ENCODE data around the gene SATB1.
"Not testable (repeated sequence)": the region's sequence is repeated elsewhere in the genome, so short reads cannot be mapped to it uniquely, and the experiment has no call there.

The SATB1 gene

GRCh38 chr3:18355832-18356231 is 69.3 kb downstream of the SATB1 start:
- no peak for DNase-seq (ENCODE audit: low read depth in 2 of 2, low spot score in 1 of 2)

DNA sequence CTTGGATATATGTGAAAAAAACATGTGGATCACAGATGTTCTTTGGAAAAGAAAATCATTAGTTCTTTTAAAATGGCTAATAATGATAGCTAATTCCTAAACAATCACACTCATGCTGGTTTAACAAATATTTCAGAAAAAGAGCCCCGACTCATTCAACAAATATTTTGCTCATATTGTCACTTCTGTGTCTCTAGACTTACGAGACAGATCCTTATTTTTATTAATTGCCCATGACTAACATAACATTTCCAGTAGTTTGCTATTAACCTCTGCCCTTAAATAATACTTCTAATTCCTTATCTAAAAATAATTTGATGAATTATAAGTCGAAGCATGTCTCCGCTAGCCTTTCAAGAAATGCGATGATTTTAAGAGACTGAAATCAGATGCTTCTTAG is 70.4 kb downstream of the SATB1 start:
- no peak for DNase-seq (ENCODE audit: low read depth in 2 of 2, low spot score in 1 of 2)

DNA sequence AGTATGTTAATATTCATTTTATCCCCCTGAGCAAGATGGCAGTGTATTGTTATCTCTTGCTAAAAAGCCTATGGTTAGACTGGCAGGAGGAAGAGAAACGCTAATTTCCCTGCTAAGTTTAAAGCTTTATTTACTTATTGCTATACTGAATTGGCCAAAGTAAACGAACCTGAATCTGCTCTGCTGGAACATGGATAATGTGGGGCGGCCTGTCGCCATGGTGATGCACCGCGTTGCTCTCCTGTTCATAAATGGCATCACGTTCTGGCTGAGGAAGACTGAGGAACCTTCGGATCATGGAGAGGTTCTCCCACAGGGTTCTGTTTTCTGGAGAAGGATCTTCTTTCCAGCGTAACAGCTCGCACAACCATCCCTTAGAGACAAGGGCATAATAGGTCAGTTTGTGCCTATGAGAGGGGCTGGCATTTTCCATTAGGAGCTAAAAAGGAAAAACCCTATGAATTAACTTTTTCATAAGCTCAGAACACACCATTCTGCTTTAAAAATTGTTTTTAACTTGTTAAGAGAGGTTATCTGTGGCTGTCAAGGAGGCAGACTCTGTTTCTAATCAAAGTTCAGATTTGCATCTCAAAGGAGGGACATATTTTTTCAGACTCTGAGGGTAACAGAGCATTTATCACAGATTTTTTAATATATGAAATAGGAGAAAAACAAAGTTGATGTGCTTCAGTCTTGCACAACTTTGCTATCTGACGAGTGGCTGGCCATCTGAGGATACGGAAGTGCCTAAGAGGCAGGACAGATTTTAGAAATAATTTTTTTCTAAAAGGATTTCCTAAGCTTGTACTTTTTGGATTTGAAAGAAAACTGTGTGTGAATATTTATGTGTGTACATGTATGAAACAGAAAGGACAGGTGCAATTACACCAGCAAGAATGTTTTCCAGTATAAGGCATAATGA is 73.1 kb downstream of the SATB1 start:
- DNase-seq (ENCODE audit: low read depth in 2 of 2, low spot score in 1 of 2): no peak

- no peak for DNase-seq (ENCODE audit: low read depth in 2 of 2, low spot score in 1 of 2)
Measured at GRCh38 chr3:18351069-18351628, 74.0 kb downstream of the SATB1 start.

- DNase-seq (ENCODE audit: low read depth in 2 of 2, low spot score in 1 of 2): no peak
Measured at GRCh38 chr3:18349197-18349798, 75.8 kb downstream of the SATB1 start.

DNA sequence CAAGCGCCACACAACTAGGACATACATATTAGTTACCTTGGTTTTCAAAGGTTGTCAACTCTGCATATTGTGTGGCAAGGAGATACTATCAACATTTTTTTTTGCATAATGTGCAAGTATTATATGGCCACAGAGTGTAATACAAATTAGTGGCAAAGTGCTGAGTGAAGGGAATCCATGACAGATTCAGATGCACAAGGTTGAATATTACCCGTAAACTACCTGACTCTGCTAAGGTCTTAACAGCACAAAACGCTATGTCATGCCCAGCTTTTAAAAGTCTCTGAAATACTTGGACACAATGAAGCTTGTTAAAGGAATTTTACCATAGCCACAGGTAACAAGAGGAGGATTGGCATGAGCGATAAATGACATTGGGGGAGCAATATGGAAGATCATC is 79.0 kb downstream of the SATB1 start:
- DNase-seq (ENCODE audit: low read depth in 2 of 2, low spot score in 1 of 2): no peak

GRCh38 chr3:18345015-18345367 is 80.1 kb downstream of the SATB1 start:
- no peak for DNase-seq (ENCODE audit: low read depth in 2 of 2, low spot score in 1 of 2)

DNA sequence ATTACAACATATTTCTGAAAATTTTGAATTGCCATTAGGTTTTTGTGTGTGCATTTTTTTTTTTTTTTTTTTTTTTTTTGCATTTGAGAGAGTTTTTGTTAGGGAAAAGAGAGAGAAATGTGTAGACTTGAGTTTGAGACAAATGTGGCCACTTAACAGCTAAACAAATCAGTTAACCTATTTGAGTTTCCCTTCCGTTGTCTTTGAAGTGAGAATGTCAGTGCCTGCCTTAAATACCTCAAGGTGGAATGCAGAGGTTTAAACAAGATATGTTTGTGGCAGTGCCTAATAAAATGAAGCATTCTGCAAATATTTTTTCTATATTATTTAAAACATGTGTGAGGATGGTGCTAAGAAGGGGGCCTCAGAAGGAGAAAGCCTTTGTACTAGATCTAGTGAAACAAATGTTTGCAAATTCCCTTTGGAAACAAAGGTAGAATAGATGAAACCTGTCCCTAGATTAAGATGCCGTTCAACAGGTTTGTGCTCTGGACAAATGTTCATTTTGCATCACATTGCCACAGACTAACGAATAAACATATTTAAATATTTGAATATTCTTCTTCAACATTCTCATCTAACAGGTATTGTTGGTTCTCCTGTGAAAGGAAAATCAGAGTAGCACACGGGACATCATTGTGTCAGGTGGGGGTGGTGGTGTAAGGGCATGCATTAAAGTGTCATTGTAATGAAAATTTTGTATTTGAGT is 80.7 kb downstream of the SATB1 start:
- no peak for DNase-seq (ENCODE audit: low read depth in 2 of 2, low spot score in 1 of 2)

GRCh38 chr3:18343809-18344208 is 81.3 kb downstream of the SATB1 start:
- no peak for DNase-seq (ENCODE audit: low read depth in 2 of 2, low spot score in 1 of 2)

GRCh38 chr3:18338827-18339514 is 86.2 kb downstream of the SATB1 start:
- DNase-seq (ENCODE audit: low read depth in 2 of 2, low spot score in 1 of 2): no peak

GRCh38 chr3:18337231-18337630 is 87.9 kb downstream of the SATB1 start:
- no peak for DNase-seq (ENCODE audit: low read depth in 2 of 2, low spot score in 1 of 2)

DNA sequence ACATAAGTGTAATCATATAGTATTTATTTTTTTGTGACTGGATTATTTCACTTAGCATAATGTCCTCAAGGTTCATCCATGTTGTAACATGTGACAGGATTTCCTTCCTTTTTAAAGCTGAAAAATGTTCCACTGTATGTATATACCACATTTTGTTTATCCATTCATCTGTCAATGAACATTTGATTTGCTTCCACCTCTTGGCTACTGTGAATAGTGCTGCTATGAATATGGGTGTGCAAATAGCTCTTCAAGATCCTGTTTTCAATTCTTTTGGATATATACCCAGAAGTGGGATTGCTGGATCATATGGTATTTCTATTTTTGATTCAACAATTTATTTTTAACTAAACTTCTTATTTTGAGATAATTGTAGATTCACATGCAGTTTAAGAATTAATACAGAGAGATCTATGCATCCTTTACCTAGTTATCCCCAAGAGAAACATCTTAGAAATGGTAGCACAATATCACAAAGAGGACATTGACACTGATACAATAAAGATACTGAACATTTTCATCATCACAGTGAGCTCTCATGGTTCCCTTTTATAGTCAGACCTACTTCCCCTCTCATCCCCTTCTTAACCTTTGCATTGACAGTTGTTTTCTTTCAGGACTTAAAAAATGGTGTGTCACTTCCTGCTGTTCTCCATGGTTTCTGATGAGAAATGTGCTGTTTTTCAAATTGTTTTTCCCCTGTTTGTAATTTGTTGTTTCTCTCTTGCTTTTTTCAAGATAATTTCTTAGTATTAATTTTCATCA is 90.1 kb downstream of the SATB1 start:
- no peak for DNase-seq (ENCODE audit: low read depth in 2 of 2, low spot score in 1 of 2)

GRCh38 chr3:18330772-18331441 is 94.2 kb downstream of the SATB1 start:
- DNase-seq (ENCODE audit: low read depth in 2 of 2, low spot score in 1 of 2): not testable (repeated sequence)

DNA sequence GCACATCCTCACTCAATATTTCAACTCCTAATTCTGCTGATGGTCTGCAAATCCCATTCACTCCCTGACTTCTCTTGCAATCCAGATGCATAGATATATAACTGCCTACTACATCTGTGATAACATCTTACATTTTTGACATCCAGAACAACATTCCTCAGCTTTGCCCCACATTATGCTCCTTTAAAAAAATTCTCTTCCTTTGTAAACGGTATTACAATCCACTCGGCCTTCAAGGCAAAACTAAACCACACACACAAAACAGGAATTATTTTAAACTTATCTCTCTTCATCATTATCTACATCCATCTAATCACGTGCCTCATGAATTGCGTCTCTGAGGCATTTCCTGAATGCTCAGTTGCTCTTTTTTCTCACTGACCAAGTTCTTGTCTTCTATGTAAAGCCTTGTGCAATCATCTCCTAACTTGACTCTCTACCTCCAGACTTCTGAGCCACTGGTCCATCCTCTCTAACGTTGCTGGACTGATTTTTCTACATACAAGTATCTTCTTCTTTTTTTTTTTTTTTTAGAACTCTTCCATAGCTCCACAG is 117.0 kb downstream of the SATB1 start:
- no peak for DNase-seq (ENCODE audit: low read depth in 2 of 2, low spot score in 1 of 2)

GRCh38 chr3:18307529-18307928 is 117.6 kb downstream of the SATB1 start:
- no peak for DNase-seq (ENCODE audit: low read depth in 2 of 2, low spot score in 1 of 2)

DNA sequence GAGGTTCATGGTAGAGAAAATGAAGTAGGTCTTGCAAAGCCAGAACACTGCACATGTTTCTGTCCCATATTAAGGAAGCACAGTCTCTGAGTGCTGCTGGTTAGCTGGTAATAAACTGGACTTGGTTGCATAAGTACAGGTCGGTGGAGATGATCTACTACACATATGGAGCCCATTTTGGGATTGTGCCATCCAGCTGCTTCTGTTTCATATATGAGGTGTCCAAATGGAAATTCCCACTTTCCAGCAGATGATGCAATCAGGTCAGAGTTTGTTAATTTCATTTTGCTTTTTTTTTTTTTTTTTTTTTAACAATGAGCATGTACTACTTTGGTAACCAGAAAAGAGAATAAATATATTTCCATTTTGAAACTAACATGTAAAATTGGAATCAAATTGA is 122.6 kb downstream of the SATB1 start:
- DNase-seq (ENCODE audit: low read depth in 2 of 2, low spot score in 1 of 2): no peak

- no peak for DNase-seq (ENCODE audit: low read depth in 2 of 2, low spot score in 1 of 2)
Measured at GRCh38 chr3:18301781-18302180, 123.4 kb downstream of the SATB1 start.

GRCh38 chr3:18300916-18301315 is 124.2 kb downstream of the SATB1 start:
- no peak for DNase-seq (ENCODE audit: low read depth in 2 of 2, low spot score in 1 of 2)

DNA sequence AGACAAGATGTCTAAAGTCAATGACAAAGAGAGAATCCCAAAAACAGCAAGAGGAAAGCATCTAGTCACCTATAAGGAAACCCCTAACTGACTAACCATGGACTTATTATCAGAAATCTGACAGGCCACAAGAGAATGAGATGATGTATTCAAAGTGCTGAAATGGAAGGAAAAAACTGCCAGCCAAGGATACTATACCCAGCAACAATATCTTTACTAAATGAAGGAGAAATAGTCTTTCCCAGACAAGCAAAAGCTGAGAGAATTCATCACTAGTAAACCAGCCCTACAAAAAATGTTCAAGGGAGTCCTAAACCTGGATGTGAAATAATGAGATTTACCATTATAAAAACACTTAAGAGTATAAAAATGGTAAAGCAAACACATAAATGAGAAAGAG is 128.0 kb downstream of the SATB1 start:
- no peak for DNase-seq (ENCODE audit: low read depth in 2 of 2, low spot score in 1 of 2)
